NCI-H82 (cell line): Measurements from ENCODE around the gene C10orf90.
"Not testable (repeated sequence)": the region's sequence is repeated elsewhere in the genome, so short reads cannot be mapped to it uniquely, and the experiment has no call there.

Experiments
- DNase-seq: peaks from one replicate; lab custom pipeline; 2025; lab: John Stamatoyannopoulos, UW

C10orf90 gene

DNA sequence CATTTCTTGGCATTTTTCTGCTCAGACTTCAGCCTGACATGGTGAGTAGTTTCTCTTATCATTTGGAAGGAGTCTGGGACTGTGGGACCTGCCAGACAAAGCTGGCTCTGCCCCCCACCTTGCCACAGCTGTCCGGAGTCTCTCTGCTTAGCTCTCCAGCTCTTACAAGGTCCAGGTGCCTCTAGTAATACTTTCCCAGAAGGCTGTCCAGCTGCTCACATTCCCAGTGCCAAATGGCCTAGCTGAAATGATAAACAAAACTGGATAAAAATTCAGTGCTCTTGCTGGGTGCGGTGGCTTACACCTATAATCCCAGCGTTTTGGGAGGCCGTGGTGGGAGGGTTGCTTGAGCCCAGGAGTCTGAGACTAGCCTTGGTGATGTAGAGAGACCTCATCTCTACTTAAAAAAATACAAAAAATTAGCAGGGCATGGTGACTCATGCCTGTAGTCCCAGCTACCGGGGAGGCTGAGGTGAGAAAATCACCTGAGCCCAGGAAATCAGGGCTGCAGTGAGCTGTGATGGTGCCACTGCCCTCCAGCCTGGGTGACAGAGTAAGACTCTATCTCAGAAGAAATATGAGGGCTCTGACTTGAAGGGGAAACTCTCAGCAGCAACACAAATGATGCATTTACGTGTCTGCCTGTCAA, 86.8 kb downstream of the C10orf90 start:
- DNase-seq: peak; percentile 50

DNA sequence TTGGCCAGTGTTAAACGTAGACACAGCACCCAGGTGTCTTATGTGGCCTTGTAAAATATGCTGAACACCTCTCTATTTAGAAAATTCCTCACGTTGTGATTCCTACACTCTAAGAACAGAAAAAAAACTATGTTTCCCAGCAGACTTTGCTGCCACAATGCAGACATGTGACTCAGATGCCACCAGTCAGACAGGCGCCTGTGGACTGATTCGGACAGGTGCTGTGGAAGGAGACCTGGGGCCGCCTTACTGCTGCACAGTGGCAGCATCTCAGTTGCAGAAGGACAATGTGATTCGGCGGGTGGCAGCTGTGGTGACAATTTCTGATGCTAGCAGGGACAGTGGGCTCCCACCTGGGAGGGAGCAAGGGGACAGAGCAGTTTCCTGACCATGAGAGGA, 88.8 kb downstream of the C10orf90 start:
- no peak for DNase-seq

DNA sequence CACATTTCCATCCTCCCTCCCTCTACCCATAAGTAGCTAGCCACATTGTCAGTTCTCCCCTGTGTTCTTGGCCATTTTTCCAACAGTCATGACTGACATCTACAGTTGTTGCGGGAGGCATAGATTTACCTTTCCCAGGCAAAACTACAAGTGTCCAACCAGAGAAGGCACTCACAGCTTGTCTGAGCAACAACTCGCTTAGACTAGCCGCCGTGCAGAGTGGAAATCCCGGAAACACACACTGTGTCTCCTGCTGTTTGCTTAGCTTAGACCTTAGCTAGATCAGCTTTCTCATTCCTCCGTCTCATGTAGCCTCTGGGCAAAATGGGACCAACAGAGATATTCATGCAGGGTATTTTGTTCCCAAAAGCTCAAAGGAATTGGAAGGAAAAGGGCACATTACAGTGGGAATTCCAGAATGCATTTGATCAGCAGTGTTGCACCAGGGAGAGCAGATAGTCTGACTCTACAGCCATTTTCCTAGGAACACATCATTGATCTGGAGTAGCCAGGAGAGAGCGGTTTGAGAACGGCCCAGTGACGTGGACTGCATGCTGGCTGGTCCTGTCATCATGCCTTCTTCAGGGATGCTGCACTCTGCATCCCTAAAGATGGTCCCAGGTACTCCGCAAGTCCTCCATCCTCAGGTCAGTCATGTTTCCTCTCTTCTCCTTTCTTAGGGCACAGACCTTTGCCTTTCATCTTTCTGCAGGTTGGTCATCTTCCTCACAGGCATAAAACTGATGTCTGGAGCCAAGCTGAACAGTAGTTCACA, 89.4 kb downstream of the C10orf90 start:
- DNase-seq: no peak

DNA sequence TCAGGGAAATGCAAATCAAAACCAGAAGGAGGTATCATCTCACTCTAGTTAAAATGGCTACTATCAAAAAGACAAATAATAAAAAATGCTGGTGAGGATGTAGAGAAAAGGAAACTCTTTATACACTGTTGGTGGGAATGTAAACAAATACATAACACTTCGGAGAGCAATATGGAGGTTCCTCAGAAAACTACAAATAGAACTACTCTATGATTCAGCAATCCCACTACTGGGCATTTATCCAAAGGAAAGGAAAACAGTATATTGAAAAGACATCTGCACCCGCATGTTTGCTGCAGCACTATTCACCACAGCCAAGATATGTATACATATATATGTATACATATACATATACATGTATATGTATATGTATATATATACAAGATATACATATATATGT, 94.2 kb downstream of the C10orf90 start:
- DNase-seq: no peak

DNA sequence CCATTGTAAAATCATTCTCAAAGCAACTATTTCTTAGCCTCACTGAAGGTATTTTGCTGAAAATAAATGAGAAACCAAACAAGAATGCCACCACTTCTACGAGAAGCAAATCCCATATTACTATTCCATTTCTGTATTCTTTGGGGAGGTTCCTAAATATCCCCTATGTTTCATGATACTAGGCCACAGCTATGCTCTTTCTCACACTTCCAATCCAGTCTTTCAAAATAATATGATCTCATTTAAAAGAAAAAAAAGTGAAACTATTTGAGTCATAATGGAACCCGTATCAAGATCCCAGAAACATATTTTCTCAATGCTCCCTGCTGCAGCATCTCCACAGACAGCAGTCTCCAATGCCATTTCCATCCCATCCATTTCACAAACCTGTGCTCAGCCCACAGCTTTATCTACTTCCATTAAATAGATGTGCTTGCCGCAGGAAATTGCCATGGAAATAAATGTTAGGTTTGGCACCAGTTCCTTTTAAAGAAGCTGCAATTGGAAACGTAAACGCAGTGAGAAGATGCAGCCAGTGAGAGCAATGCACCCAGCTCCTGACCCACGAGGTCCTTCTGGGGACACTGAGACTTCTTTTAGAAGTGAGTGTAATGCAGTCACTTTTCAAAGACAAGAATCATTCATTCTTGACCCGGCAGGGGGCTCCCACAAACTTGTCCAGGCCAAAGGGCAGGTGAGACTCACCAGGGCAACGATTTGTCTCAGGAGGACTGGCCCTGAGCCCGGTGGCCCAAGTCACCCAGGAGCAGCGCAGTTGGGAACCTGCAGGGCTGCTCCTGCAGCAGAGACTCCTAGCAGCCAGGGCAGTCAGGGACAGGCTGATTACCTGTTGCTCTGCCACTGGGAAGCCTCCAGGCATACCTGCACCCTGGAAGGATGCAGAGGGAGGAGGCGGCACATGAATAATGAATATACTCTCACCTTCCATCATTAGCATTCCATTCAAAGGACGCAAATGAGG, 99.6 kb downstream of the C10orf90 start:
- DNase-seq: peak; percentile 4

DNA sequence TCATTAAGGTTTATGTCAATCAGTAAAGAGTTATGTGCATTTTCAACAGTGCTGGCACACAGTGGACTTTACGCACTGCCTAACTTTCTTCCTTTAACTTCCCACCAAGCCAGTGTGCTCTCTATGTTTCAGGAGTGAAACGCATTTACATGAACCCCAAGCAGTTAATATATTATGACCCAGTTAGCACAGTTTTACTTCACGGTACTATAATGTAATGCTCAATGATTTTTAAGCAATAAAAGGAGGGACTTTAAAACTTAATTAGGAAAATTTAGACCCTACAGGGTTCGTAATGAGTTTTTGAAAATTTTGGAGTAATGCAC, 100.3 kb downstream of the C10orf90 start:
- no peak for DNase-seq

DNA sequence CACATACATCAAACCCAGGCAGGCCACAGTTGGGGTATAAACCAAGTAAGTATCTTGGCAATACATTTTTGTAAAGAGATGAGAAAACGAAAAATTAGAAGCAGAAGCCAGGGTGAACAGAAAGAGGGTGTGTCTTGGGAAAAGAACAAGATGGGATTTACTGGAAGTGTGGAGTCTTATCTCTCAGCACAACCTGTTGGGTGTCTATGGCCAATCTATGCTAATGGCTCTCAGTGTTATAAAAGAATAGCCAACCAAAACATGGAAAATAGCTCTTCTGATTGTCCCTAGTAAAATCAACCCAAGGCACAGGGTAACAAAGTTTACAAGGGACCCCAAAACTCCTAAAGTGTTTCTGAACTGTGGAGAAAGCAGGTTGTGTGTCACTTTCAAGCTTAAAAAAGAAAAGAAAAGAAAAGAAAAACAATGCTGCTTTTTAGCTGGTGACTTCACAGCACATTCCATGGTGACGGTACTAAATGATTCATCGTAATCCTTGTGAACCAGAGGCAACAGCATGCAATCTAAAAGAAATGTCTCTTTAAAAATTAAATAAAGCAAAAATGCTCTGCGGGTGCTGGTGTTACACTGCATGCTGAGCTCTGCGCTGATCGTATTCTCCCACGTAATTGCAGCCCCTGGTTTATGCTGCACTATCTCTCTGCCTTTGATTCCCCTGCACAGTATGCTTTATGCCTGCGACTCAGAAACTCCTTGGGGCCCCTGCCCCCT, 100.8 kb downstream of the C10orf90 start:
- DNase-seq: no peak

DNA sequence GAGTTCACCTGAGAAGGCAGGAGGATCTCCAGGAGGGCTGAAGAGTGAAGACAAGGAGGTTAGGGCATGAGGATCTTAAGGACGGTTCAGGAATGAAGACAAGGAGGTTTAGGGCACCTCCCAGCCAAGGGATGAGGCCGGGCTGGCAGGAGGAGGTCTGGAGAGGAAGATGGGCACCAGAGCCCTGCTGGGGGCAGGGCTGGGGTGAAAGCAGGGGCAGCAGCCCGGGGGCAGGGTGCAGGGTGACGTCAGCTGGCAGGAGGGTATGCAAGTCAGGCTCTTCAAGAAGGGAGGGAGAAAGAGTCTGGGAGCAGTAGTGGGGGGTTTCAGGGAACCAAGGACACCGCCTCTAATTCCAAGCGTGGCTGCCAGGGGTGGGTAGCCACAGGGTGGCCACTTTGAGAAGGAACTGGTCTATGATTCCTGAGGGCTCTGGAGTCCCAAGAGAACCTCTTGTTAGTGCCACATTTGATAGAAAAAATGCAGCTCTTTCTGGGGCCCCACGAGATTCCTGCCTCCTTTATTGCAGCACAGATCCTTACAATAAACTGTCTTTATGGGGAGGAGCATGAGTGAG, 101.6 kb downstream of the C10orf90 start:
- DNase-seq: no peak

DNA sequence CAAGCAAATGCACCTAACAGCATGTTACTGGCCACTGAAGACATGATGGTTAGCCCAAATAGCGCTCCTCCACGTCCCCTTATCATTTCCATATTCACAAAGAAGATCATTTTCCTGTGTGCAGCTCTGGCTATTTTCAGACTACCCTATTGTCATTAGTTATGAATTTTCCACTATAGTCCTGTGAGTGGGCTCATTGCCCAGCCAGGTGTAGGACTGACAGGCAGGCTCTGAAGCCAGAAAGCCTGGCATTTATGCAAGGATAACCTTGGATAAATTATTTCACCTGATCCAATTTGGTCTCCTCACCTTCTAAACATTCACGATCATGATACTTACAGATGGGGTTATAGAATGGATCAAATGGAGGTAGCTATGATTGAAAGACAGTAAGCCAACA, 104.6 kb downstream of the C10orf90 start:
- no peak for DNase-seq

DNA sequence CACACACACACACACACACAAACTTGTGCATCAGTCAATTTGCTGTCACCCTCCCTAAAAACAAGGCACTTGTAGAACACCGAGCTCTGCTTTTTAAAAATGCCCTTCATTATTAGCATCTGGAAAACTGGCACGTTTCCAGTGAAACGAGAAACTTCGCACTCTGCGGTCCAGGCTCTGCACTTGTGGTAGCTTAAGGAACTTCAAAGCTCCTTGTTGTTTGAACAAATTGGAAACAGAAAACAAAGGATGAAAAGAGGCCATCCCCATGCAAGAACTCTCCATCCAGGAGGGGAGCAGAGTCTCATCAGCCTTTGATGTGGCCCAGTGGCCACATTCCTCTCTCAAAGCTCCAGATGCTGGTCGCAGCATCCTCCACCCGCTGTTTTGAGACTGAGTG, 105.1 kb downstream of the C10orf90 start:
- peak; percentile 9 for DNase-seq

DNA sequence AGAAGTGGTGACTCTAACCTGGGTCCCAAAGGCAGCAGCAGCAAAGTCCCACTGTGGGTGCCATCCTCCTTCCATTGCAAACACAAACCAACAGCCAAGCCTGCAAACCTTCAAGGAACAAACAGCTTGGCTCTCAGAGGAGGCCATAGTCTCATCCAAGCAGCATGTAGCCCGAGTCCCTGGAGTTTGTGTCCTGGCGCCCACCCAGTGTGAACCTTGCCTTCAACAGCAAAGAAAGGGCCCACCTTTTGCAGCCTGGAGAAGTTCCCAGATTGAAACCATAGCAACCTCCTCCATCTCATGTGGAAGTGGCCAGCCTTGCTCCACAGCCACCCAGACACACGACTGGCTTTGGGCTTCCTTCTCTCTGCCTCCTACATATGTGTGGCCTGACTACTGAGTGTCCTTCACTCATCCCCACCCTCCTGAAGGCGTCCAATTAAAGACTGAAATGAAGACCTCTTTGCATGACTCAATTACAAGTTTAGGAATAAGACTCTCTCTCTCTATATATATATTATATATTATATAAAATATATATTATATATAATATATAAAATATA, 106.1 kb downstream of the C10orf90 start:
- DNase-seq: peak; percentile 29

DNA sequence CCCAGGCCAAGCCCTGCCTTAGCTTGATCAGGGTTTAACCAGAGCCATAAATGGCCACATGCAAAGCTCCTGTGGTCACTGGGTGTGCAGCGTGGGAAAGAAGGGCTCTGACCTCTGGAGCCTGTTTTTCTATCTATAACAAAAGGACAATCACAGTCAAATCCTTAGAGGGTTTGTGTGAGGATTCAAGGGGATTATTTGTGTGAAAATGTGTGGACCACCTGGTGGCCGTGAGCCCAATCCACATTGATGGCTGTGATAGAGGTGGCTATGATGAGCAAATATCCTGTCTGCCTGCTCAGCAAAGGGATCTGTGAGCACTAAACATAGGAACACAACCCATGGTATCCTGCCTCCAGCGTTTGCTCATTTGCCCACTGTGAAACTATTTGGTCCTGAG, 107.1 kb downstream of the C10orf90 start:
- no peak for DNase-seq

DNA sequence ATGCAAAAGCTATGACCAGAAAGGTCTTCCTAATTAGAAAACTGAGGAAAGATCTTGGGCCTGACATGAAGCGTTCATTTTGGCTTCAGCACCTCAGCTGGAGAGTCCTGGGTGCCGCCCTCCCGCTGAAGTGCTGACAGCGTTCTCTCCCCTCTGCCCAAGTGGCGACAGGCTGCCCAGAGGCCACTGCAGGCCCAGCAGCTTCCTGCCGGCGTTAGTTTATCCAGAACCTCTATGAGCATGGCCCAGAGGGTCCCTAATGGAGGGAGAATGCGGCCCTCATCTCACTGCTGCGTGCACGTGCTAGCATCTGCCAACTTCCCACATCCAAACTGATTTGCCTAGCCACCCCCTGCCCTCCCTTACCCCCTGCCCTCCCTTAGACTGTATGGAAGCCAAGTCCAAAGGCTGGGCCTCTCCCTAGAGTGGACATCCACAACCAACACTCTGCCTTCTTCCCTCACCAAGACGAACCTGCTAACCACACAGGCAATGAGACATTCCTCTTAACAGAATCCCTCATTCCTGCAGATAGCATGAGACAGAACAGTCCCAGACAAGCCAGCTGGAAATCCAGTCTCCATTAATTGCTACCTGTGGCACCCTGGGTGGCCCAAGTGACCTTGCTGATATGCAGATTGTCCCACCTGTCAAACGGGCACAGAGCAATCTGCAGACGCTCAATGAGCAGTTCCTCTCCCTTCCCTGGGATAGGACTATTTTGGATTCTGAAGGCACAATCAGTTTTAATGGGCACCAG, 108.4 kb downstream of the C10orf90 start:
- DNase-seq: no peak

DNA sequence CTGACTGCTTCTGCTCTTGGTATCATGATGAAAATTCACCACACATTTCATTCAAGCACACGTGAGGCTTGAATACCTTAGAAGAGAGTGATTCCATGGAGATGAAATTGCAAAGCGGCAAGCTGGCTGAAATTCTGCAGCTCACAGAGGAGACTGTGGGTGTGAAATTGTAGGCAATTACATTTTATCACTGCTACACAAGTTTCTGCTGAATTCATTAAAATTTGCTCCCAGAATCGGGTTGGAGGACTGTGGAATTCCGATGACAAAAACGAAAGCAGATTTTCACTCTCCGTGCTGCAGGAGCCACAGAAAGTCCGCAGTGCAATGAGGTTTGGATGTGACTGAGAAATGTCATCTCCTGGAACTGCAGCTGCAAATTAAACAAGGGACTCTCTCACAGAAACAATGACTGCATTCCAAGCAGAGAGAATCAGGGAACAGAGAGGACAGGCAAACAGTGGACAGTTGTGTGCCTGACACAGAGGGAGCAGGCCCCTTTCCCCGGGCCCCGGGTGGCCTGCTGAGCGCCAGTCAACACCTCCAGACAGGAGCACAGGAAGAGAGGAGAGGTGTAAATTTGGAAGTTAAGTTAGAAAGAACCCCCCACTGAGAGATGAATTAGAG, 109.1 kb downstream of the C10orf90 start:
- no peak for DNase-seq

DNA sequence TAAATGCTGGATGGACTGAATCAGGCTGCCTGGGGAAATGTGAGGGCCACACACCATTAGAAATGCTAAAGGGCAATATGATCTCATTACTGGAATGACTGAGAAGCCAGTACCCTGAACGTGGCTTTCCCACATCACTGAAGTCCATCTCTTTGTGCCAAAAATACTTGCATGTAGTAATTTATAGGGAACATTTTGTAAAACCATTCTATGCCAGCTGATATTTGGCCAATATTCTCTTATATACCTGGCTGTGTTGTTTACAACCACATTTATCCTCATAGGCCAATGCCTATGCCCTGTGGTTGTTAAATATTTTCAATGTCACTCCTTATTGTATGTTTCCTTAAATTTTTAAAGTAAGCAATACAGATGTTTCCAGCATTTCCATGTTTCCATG, 111.6 kb downstream of the C10orf90 start:
- DNase-seq: no peak

DNA sequence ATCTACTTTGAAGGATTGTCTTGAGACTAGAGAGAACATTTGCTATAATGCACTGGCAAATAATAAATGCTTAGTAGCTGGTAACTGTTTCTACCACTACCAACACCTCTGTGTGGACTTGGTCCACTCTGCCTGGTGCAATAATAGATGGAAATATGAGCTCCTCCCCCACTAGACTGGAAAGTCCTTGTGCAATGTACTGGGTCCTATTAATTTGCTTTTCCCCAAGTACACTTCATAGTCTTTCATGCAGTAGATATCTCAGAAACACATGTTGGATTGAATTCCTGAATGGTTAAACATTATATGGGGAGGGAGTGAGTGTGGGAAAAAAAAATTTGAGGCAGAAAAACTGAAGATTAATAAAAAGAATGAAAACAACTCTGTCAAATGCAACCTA, 119.3 kb downstream of the C10orf90 start:
- no peak for DNase-seq

DNA sequence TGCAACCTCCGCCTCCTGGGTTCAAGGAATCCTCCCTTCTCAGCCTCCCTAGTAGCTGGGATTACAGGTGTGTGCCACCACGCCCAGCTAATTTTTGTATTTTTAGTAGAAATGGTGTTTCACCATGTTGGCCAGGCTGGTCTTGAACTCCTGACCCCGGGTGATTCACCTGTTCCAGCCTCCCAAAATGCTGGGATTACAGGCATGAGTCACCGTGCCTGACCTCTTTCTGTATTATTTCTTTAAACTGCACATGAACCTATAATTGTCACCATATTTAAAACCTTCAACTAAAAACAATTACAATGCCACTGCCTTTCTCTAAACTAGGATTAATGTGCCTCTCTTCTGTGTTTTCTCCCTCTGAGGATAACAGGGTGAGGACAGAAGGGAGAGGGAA, 119.9 kb downstream of the C10orf90 start:
- not testable (repeated sequence) for DNase-seq

DNA sequence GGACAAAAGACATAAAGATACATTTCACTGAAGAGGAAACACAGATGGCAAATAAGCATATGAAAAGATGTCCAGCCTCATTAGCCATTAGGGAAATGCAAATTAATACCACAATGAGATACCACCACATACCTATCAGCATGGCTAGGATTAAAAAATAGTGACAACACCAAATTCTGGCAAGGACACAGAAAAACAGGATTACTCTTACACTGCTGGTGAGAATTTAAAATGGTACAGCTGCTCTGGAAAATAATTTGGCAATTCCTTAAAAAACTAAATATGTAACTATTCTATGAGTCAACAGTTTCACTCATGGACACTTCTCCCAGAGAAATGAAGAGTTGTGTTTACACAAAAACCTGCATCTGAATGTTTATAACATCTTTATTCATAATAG, 121.1 kb downstream of the C10orf90 start:
- no peak for DNase-seq

DNA sequence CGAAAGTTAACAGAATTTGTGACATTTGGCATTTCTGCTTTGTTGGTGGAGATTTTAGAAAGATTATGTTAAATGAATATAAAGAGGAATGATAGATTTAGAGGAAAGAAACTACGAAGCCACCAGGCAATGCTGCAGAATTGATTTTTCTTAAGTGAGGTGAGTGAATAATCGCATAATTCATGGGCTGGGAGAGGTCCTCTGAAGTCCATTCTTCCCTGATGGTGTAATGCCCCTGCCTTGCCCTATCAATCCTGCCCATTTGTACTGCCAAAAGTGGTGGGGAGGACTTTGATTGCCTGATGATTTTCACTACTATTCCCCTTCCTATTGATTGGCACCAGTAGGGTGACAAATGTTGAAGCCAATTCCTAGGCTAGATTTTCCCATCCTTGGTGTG, 125.9 kb downstream of the C10orf90 start:
- DNase-seq: no peak
